ENCODE results near the gene CENPS. TPM values are rescaled to one million over a fixed set of nuclear protein-coding genes. Genes with fewer than 3 reads are reported as not detected.

The CENPS gene
- total and polyA plus RNA-seq, 9 of the 15 experiments (the other 6 are each of a cell fraction or from before 2014, with no cell fraction given) = 10.2 to 36.0 (median 26.0) TPM

DNA sequence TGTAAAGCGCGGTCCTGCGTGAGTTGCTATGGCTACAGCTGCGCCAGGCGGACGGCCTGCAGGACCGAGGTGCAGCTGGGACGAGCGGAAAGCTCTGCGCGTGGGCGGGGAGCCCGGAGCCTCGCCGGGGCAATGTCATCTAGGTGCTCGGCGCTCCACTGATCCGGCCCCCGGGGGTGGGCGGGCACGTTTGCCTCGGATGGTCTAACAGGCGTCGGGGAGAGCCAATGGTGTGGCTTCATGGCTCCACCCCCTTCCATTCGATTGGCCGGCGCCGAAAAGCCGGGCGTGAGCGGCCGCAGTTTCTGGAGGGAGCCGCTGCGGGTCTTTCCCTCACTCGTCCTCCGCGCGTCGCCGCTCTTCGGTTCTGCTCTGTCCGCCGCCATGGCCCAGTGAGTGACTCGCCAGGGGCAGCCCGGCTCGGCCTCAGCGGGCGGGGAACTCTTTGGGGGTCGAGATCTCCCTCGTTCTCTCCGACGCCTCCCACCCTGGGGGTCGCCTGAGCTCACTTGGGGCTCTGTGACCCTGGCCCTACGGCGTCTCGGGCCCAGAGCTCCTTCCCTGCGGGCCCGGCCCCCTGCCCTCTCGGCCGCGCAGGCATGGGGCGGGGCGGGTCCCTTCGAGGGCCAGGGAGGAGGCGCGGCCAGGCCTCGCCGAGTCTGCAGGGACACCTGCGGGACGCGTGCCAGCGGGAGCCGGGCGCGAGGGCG is 31.3 kb upstream of the CENPS start, which contains the start of gene PGD (continued):
- TF ChIP-seq, protein P1, sequence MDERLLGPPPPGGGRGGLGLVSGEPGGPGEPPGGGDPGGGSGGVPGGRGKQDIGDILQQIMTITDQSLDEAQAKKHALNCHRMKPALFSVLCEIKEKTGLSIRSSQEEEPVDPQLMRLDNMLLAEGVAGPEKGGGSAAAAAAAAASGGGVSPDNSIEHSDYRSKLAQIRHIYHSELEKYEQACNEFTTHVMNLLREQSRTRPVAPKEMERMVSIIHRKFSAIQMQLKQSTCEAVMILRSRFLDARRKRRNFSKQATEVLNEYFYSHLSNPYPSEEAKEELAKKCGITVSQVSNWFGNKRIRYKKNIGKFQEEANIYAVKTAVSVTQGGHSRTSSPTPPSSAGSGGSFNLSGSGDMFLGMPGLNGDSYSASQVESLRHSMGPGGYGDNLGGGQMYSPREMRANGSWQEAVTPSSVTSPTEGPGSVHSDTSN (CRISPR knock-in tag; IDR thresholded peaks at IDR 0.05; ENCODE audit: low read depth) = peak; percentile 81
- TF ChIP-seq, protein P1 (tag; conservative IDR thresholded peaks at IDR 0.05; ENCODE audit: low read depth) = peak; percentile 99
- TF ChIP-seq, protein P2, sequence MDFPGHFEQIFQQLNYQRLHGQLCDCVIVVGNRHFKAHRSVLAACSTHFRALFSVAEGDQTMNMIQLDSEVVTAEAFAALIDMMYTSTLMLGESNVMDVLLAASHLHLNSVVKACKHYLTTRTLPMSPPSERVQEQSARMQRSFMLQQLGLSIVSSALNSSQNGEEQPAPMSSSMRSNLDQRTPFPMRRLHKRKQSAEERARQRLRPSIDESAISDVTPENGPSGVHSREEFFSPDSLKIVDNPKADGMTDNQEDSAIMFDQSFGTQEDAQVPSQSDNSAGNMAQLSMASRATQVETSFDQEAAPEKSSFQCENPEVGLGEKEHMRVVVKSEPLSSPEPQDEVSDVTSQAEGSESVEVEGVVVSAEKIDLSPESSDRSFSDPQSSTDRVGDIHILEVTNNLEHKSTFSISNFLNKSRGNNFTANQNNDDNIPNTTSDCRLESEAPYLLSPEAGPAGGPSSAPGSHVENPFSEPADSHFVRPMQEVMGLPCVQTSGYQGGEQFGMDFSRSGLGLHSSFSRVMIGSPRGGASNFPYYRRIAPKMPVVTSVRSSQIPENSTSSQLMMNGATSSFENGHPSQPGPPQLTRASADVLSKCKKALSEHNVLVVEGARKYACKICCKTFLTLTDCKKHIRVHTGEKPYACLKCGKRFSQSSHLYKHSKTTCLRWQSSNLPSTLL (IDR thresholded peaks at IDR 0.05) = no peak
- TF ChIP-seq SUPT5H (IDR thresholded peaks at IDR 0.05) (peak; percentile 97), HNRNPL (IDR thresholded peaks at IDR 0.05; ENCODE audit: low read depth, low read length) (peak; percentile 69), UBTF (IDR thresholded peaks at IDR 0.05; ENCODE audit: borderline replicate concordance in 1 of 2, low read depth in 2 of 2, low read length in 2 of 2) (peak; percentile 66 to 82; a peak in 3 of 4 replicates)
- TF ChIP-seq, protein P3, sequence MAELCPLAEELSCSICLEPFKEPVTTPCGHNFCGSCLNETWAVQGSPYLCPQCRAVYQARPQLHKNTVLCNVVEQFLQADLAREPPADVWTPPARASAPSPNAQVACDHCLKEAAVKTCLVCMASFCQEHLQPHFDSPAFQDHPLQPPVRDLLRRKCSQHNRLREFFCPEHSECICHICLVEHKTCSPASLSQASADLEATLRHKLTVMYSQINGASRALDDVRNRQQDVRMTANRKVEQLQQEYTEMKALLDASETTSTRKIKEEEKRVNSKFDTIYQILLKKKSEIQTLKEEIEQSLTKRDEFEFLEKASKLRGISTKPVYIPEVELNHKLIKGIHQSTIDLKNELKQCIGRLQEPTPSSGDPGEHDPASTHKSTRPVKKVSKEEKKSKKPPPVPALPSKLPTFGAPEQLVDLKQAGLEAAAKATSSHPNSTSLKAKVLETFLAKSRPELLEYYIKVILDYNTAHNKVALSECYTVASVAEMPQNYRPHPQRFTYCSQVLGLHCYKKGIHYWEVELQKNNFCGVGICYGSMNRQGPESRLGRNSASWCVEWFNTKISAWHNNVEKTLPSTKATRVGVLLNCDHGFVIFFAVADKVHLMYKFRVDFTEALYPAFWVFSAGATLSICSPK (IDR thresholded peaks at IDR 0.05; ENCODE audit: borderline replicate concordance) = no peak
- TF ChIP-seq, protein P4, sequence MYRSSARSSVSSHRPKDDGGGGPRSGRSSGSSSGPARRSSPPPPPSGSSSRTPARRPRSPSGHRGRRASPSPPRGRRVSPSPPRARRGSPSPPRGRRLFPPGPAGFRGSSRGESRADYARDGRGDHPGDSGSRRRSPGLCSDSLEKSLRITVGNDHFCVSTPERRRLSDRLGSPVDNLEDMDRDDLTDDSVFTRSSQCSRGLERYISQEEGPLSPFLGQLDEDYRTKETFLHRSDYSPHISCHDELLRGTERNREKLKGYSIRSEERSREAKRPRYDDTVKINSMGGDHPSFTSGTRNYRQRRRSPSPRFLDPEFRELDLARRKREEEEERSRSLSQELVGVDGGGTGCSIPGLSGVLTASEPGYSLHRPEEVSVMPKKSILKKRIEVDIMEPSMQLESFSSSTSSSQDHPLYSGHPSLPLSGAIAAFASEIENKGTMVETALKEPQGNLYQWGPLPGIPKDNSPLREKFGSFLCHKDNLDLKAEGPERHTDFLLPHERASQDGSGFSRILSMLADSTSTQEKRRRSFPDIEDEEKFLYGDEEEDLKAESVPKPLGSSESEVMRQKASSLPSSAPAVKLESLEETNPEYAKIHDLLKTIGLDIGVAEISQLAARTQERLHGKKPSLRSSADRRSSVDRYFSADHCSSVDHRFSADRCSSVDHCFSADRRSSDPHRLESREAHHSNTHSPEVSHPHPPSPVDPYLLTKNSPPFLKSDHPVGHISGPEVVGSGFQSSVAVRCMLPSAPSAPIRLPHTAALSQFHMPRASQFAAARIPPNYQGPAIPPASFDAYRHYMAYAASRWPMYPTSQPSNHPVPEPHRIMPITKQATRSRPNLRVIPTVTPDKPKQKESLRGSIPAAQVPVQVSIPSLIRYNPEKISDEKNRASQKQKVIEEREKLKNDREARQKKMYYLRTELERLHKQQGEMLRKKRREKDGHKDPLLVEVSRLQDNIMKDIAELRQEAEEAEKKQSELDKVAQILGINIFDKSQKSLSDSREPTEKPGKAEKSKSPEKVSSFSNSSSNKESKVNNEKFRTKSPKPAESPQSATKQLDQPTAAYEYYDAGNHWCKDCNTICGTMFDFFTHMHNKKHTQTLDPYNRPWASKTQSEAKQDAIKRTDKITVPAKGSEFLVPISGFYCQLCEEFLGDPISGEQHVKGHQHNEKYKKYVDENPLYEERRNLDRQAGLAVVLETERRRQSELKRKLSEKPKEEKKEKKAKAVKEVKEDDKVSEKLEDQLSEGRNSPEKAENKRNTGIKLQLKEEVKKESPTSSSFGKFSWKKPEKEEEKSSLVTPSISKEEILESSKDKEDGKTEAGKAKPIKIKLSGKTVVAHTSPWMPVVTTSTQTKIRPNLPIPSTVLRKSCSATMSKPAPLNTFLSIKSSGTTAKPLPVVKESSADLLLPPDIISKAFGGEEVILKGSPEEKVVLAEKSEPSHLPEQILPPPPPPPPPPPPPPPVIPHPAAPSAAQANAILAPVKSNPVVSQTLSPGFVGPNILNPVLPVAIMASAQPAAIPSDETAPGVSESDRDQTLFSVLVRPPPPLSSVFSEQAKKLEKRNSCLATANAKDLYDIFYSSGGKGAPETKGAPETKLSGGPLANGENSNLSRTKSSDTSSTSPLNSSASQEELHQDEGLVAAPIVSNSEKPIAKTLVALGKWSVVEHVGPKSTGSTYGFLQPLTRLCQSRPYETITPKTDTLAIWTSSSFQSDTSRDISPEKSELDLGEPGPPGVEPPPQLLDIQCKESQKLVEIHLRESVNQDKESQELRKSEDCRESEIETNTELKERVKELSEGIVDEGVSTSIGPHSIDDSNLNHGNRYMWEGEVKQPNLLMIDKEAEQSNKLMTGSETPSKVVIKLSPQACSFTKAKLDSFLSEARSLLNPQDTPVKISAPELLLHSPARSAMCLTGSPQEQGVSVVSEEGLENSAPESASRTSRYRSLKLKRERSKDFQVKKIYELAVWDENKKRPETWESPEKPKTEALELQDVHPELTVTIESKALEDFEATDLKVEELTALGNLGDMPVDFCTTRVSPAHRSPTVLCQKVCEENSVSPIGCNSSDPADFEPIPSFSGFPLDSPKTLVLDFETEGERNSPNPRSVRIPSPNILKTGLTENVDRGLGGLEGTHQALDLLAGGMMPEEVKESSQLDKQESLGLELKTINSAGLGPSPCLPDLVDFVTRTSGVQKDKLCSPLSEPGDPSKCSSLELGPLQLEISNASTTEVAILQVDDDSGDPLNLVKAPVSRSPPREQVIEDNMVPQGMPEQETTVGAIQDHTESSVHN (IDR thresholded peaks at IDR 0.05; ENCODE audit: borderline replicate concordance in 1 of 2, low read depth in 1 of 2) = no peak

All from K562 (cell line).